Panc1 (cell line): ENCODE measurements around the gene SPAG4. TPM values are rescaled to one million over a fixed set of nuclear protein-coding genes. Genes with fewer than 3 reads are reported as not detected.

Experiments
- ATAC-seq: fragments of 200-7000 bp; cut with Tn5 transposase; 2 replicates; pipeline ENCODE4 v1.9.1; 2020; ENCODE audit warnings: mild to moderate bottlenecking, moderate library complexity
- BruUV-seq: library from RNA; stranded (reverse); fragments of 400-500 nt; replicated peaks from 2 replicates; lab custom pipeline; 2021; lab: Mats Ljungman, UMichigan
- CTCF ChIA-PET: fragments of 300-600 bp; sonication (Branson Sonifier 250); formaldehyde crosslinking; loops from one replicate; lab custom pipeline; 2022; ENCODE audit warnings: antibody characterized with exemption; lab: Charles Lee
- POLR2A ChIA-PET: fragments of 300-600 bp; sonication (Branson Sonifier 250); formaldehyde crosslinking; loops from one replicate; lab custom pipeline; 2022; ENCODE audit warnings: antibody characterized with exemption; lab: Charles Lee
- DNase-seq: peaks from one replicate; pipeline ENCODE4 v3.0.0-alpha.2; 2010; ENCODE audit warnings: low read depth, low spot score
- H3K27ac ChIP-seq: 2 replicates; pipeline ENCODE4 v1.5.1; 2011; ENCODE audit warnings: mild to moderate bottlenecking, low read length, inconsistent platforms
- H3K27me3 ChIP-seq: fragments of 200-500 bp; sonication (Bioruptor generic); 2 replicates; pipeline ENCODE4 v1.6.0; 2014; ENCODE audit warnings: low read length, inconsistent platforms; ENCODE audit not compliant: control insufficient read depth, insufficient read depth
- H3K36me3 ChIP-seq: fragments of 200-500 bp; sonication (Bioruptor generic); 2 replicates; pipeline ENCODE4 v1.5.1; 2014; ENCODE audit warnings: inconsistent platforms, mild to moderate bottlenecking, low read length, moderate library complexity; ENCODE audit not compliant: control insufficient read depth, insufficient read depth
- H3K4me1 ChIP-seq: 2 replicates; pipeline ENCODE4 v1.5.1; 2011; ENCODE audit warnings: inconsistent platforms, mild to moderate bottlenecking, low read length, moderate library complexity; ENCODE audit not compliant: control insufficient read depth, insufficient read depth
- H3K4me3 ChIP-seq, 2 experiments: 2 replicates each; pipeline ENCODE4 v1.5.1; 2011 to 2012; ENCODE audit warnings: low read depth in 2 of 2, low read length in 2 of 2, mild to moderate bottlenecking in 2 of 2, inconsistent platforms in 1 of 2, moderate library complexity in 1 of 2
- H3K9me3 ChIP-seq: fragments of 200-500 bp; sonication (Bioruptor generic); 2 replicates; pipeline ENCODE4 v1.5.1; 2014; ENCODE audit warnings: low read depth, mild to moderate bottlenecking, inconsistent platforms, low read length, moderate library complexity; ENCODE audit not compliant: control insufficient read depth, insufficient read depth
- CTCF ChIP-seq: fragments of 450-650 bp; IDR thresholded peaks from 2 replicates; pipeline ENCODE4 v1.5.1; 2017; ENCODE audit warnings: mild to moderate bottlenecking
- POLR2AphosphoS5 ChIP-seq: IDR thresholded peaks from 2 replicates; pipeline ENCODE4 v1.6.1; 2012; ENCODE audit warnings: mild to moderate bottlenecking, low read depth, low read length, moderate library complexity
- REST ChIP-seq, 2 experiments: IDR thresholded peaks; 2 replicates each; pipeline ENCODE4 v1.6.1; 2011 to 2012; ENCODE audit warnings: low read depth in 2 of 2, control low read depth in 1 of 2, low read length in 1 of 2, mild to moderate bottlenecking in 1 of 2, moderate library complexity in 1 of 2; ENCODE audit not compliant: insufficient read depth in 1 of 2
- SIN3A ChIP-seq: IDR thresholded peaks from 2 replicates; pipeline ENCODE4 v1.6.1; 2012; ENCODE audit warnings: low read depth, mild to moderate bottlenecking, low read length, moderate library complexity, borderline replicate concordance; ENCODE audit not compliant: insufficient read depth
- TCF7L2 ChIP-seq: IDR thresholded peaks from 2 replicates; pipeline ENCODE4 v1.6.1; 2011; ENCODE audit warnings: mild to moderate bottlenecking, low read depth, low read length, inconsistent platforms
- in situ Hi-C: cut with HindIII; loops from 2 replicates; pipeline ENCODE4 v1.10.0; 2016; ENCODE audit warnings: low sequenced_read_pairs, low pct_unique_long_range_greater_than_20kb
- intact Hi-C: fragments of 100-400 bp; cut with micrococcal nuclease; formaldehyde crosslinking; loops from one replicate; pipeline ENCODE4 v1.10.0; 2022; ENCODE audit not compliant: unreplicated experiment
- total RNA-seq: library from RNA; stranded (reverse); gene quantifications from one replicate; pipeline ENCODE4 v1.2.1, GENCODE V29; 2021; ENCODE audit not compliant: unreplicated experiment

The SPAG4 gene
- total RNA-seq, 1 experiment from 2014 or later, result 17.6 TPM

GRCh38 chr20:35665949-35666288, 50.3 kb downstream of the SPAG4 start:
- no peaks in the 10 kb centered on the region for H3K27me3 ChIP-seq
- no peak overlapping the region for H3K4me3 ChIP-seq
- no peaks in the 10 kb centered on the region for H3K9me3 ChIP-seq
- in situ Hi-C loops, result no loop called here
- H3K27ac ChIP-seq, result no peak overlapping the region
- intact Hi-C loops, result no loop called here
- ChIA-PET POLR2A (interaction anchor here (0.6 to 0.7 kb wide), 2 partner anchors 324 to 566 kb away, joined by 3 to 4 read pairs; no protein-coding TSS in a partner anchor), CTCF (interaction anchor here (0.5 to 0.7 kb wide), 3 partner anchors 27 to 140 kb away, joined by 3 to 11 read pairs (median 3); partner anchors contain the start of gene RBM39)
- no peak for ATAC-seq
- peaks cover 18% of the 10 kb centered on the region for H3K4me1 ChIP-seq
- H3K36me3 ChIP-seq, result peaks cover 3% of the 10 kb centered on the region
- no peak for DNase-seq
- no TSS peak for BruUV-seq
- TF ChIP-seq POLR2AphosphoS5 (no peak), REST (IDR thresholded peaks at IDR 0.05; ENCODE audit: insufficient read depth in 1 of 2, low read depth in 2 of 2, low read length in 1 of 2) (no peak), TCF7L2 (no peak), CTCF (no peak), SIN3A (no peak)

GRCh38 chr20:35669221-35669620, 53.6 kb downstream of the SPAG4 start:
- intact Hi-C loops, result no loop called here
- H3K4me3 ChIP-seq, result no peak overlapping the region

More at GRCh38 chr20:35669221-35669620, 53.6 kb downstream of the SPAG4 start:
- no peak for ATAC-seq
- in situ Hi-C loops, result no loop called here
- H3K4me1 ChIP-seq, result no peaks in the 10 kb centered on the region
- no peak for TF ChIP-seq REST (IDR thresholded peaks at IDR 0.05; ENCODE audit: insufficient read depth in 1 of 2, low read depth in 2 of 2, low read length in 1 of 2)
- no peak for TF ChIP-seq POLR2AphosphoS5
- no peak for TF ChIP-seq CTCF
- no peaks in the 10 kb centered on the region for H3K9me3 ChIP-seq
- no peak overlapping the region for H3K27ac ChIP-seq
- H3K27me3 ChIP-seq, result no peaks in the 10 kb centered on the region
- no peak for DNase-seq
- CTCF ChIA-PET, result interaction anchor here (0.6 kb wide), 1 partner anchor 10 kb away, joined by 3 read pairs; no protein-coding TSS in a partner anchor
- H3K36me3 ChIP-seq, result peaks cover 4% of the 10 kb centered on the region
- POLR2A ChIA-PET, result no interaction called here
- no TSS peak for BruUV-seq
